Smooth muscle cell (in vitro differentiated cells): ENCODE results near the gene PLEKHO2. TPM values are rescaled to one million over a fixed set of nuclear protein-coding genes. Genes with fewer than 3 reads are reported as not detected.

Experiments
- DNase-seq: peaks from one replicate; lab custom pipeline; 2025; ENCODE audit not compliant: unreplicated experiment; lab: John Stamatoyannopoulos, UW
- H2AFZ ChIP-seq: fragments of 200-600 bp; sonication (generic); 2 replicates; pipeline ENCODE4 v1.6.0; 2016; ENCODE audit warnings: antibody characterized with exemption, low read depth, mild to moderate bottlenecking
- H3F3A ChIP-seq: fragments of 200-600 bp; sonication (generic); 2 replicates; pipeline ENCODE4 v1.6.0; 2017; ENCODE audit warnings: antibody characterized with exemption, low read depth
- H3K27ac ChIP-seq: fragments of 200-600 bp; sonication (generic); 2 replicates; pipeline ENCODE4 v1.5.1; 2016; ENCODE audit warnings: low read depth, mild to moderate bottlenecking
- H3K27me3 ChIP-seq: fragments of 200-600 bp; sonication (generic); 2 replicates; pipeline ENCODE4 v1.6.1; 2016; ENCODE audit warnings: low read depth, mild to moderate bottlenecking
- H3K36me3 ChIP-seq: fragments of 200-600 bp; sonication (generic); 2 replicates; pipeline ENCODE4 v1.5.1; 2016; ENCODE audit warnings: low read depth
- H3K4me1 ChIP-seq: fragments of 200-600 bp; sonication (generic); 2 replicates; pipeline ENCODE4 v1.5.1; 2016; ENCODE audit warnings: low read depth
- H3K4me2 ChIP-seq: fragments of 200-600 bp; sonication (generic); 2 replicates; pipeline ENCODE4 v1.6.0; 2016; ENCODE audit warnings: mild to moderate bottlenecking
- H3K4me3 ChIP-seq: fragments of 200-600 bp; sonication (generic); 2 replicates; pipeline ENCODE4 v1.5.1; 2016; ENCODE audit warnings: mild to moderate bottlenecking
- H3K79me2 ChIP-seq: fragments of 200-600 bp; sonication (generic); 2 replicates; pipeline ENCODE4 v1.6.0; 2016; ENCODE audit warnings: low read depth, mild to moderate bottlenecking
- H3K9ac ChIP-seq: fragments of 200-600 bp; sonication (generic); 2 replicates; pipeline ENCODE4 v1.6.0; 2016; ENCODE audit warnings: low read depth
- H3K9me3 ChIP-seq: fragments of 200-600 bp; sonication (generic); replicated peaks from 2 replicates; pipeline ENCODE4 v1.5.1; 2016; ENCODE audit warnings: low read depth
- H4K20me1 ChIP-seq: fragments of 200-600 bp; sonication (generic); 2 replicates; pipeline ENCODE4 v1.6.0; 2016; ENCODE audit warnings: low read depth
- CTCF ChIP-seq: fragments of 200-600 bp; sonication (generic); IDR thresholded peaks from 2 replicates; pipeline ENCODE4 v1.5.1; 2017; ENCODE audit warnings: borderline replicate concordance, mild to moderate bottlenecking, antibody characterized with exemption; ENCODE audit not compliant: insufficient read depth, poor library complexity, severe bottlenecking
- WGBS: methylation state at CpG from one replicate; pipeline ENCODE4 v1.1.7; 2016; ENCODE audit warnings: low lambda C conversion rate; 5-methylcytosine and 5-hydroxymethylcytosine counted together
- polyA plus RNA-seq: library from polyadenylated mRNA; unstranded; fragments of >200 nt; fragmentation: Nextera tagmentation; extraction: Ambion mirVana; gene quantifications from 2 replicates; pipeline ENCODE4 v1.2.1, GENCODE V29; 2016
- total RNA-seq: library from RNA; depleted of rRNA; stranded (reverse); fragments of >200 nt; gene quantifications from 2 replicates; pipeline ENCODE4 v1.2.3, GENCODE V29; 2014

The PLEKHO2 gene
- total and polyA plus RNA-seq, 2 experiments from 2014 or later, result 7.9 to 16.3 TPM

GRCh38 chr15:64800476-64800875 lies 41.2 kb upstream of the PLEKHO2 start:
- Histone ChIP-seq H3K79me2 (no peaks in the 10 kb centered on the region), H3K4me2 (no peak overlapping the region), H4K20me1 (no peaks in the 10 kb centered on the region), H3K4me3 (no peak overlapping the region), H3K9ac (no peak overlapping the region), H2AFZ (no peak overlapping the region), H3F3A (peaks cover 8% of the 10 kb centered on the region), H3K9me3 (no peaks in the 10 kb centered on the region), H3K36me3 (no peaks in the 10 kb centered on the region), H3K27ac (no peak overlapping the region), H3K27me3 (no peaks in the 10 kb centered on the region), H3K4me1 (no peaks in the 10 kb centered on the region)
- WGBS, result 83% methylated on average over 2 of the region's 2 CpGs
- no peak for TF ChIP-seq CTCF
- DNase-seq, result no peak

DNA sequence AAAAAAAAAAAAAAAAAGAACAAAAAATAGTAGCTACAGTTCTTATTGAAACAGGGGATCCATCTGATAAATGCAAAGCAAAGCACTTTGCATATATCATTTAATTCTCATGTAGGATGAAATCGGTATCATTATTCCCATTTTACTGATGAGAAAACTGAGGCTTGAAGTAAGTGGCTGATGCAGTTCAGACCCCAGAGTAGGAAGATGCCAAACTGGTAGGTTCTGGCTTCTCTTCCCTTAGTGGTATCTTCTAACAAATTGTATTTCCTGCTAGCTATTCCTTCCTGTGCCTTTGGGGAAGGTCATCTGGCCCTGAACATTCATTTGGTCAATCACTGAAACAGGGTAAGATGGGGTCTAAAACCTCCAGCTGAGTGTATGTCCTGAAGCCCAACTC lies 38.2 kb upstream of the PLEKHO2 start:
- TF ChIP-seq CTCF, result no peak
- H3K36me3 ChIP-seq, result no peaks in the 10 kb centered on the region
- H3K4me2 ChIP-seq, result no peak overlapping the region
- H3K27me3 ChIP-seq, result no peaks in the 10 kb centered on the region
- H3K27ac ChIP-seq, result no peak overlapping the region
- no peak overlapping the region for H2AFZ ChIP-seq
- no peaks in the 10 kb centered on the region for H4K20me1 ChIP-seq
- H3F3A ChIP-seq, result peaks cover 8% of the 10 kb centered on the region
- WGBS, result 98% methylated on average over 1 of the region's 1 CpG
- H3K9me3 ChIP-seq, result no peaks in the 10 kb centered on the region
- DNase-seq, result no peak
- H3K79me2 ChIP-seq, result no peaks in the 10 kb centered on the region
- peaks cover 14% of the 10 kb centered on the region for H3K4me1 ChIP-seq
- no peak overlapping the region for H3K4me3 ChIP-seq
- no peak overlapping the region for H3K9ac ChIP-seq

- no peaks in the 10 kb centered on the region for H3K79me2 ChIP-seq
- no peak overlapping the region for H3K9ac ChIP-seq
- H3K4me3 ChIP-seq, result no peak overlapping the region
- DNase-seq, result no peak
- TF ChIP-seq CTCF, result no peak
- WGBS, result 47% methylated on average over 2 of the region's 2 CpGs
- H3K36me3 ChIP-seq, result no peaks in the 10 kb centered on the region
- peaks cover 25% of the 10 kb centered on the region for H3K4me1 ChIP-seq
- H3K27me3 ChIP-seq, result no peaks in the 10 kb centered on the region
- H3K9me3 ChIP-seq, result no peaks in the 10 kb centered on the region
- no peak overlapping the region for H3K27ac ChIP-seq
- peaks cover 8% of the 10 kb centered on the region for H3F3A ChIP-seq
- no peak overlapping the region for H3K4me2 ChIP-seq
- no peaks in the 10 kb centered on the region for H4K20me1 ChIP-seq
- H2AFZ ChIP-seq, result no peak overlapping the region
Measured at GRCh38 chr15:64804619-64805018, 37.1 kb upstream of the PLEKHO2 start.

GRCh38 chr15:64806509-64806908 lies 35.2 kb upstream of the PLEKHO2 start:
- no peak overlapping the region for H3K9ac ChIP-seq
- peaks cover 38% of the 10 kb centered on the region for H3K4me1 ChIP-seq
- H3F3A ChIP-seq, result peaks cover 3% of the 10 kb centered on the region

More at GRCh38 chr15:64806509-64806908, 35.2 kb upstream of the PLEKHO2 start:
- no peaks in the 10 kb centered on the region for H4K20me1 ChIP-seq
- no peak for DNase-seq
- no peak for TF ChIP-seq CTCF
- 63% methylated on average over 6 of the region's 6 CpGs for WGBS
- no peaks in the 10 kb centered on the region for H3K27me3 ChIP-seq
- H2AFZ ChIP-seq, result no peak overlapping the region
- H3K27ac ChIP-seq, result no peak overlapping the region
- no peaks in the 10 kb centered on the region for H3K36me3 ChIP-seq
- H3K4me3 ChIP-seq, result no peak overlapping the region
- H3K4me2 ChIP-seq, result no peak overlapping the region
- no peaks in the 10 kb centered on the region for H3K9me3 ChIP-seq
- no peaks in the 10 kb centered on the region for H3K79me2 ChIP-seq
